Activated naive CD4-positive, alpha-beta T cell treated with anti-CD3 and anti-CD28 coated beads for 36 hours (primary cell): ENCODE results near the gene CHPF. TPM values are rescaled to one million over a fixed set of nuclear protein-coding genes. Genes with fewer than 3 reads are reported as not detected.

Source experiments
- CTCF ChIA-PET: fragments of 350-600 bp; sonication (Branson Sonifier 250); formaldehyde crosslinking; loops from one replicate; lab custom pipeline; 2021; ENCODE audit warnings: antibody characterized with exemption; lab: Charles Lee
- DNase-seq: peaks from one replicate; pipeline ENCODE4 v3.0.0-alpha.2; 2020
- H3K27ac Mint-ChIP-seq: one replicate; pipeline ENCODE4 v1.8.0; 2021; ENCODE audit warnings: mild to moderate bottlenecking, mixed read lengths
- H3K27me3 Mint-ChIP-seq: one replicate; pipeline ENCODE4 v1.8.0; 2021; ENCODE audit warnings: low read depth, mixed read lengths
- H3K36me3 Mint-ChIP-seq: one replicate; pipeline ENCODE4 v1.8.0; 2021; ENCODE audit warnings: low read depth, mixed read lengths
- H3K4me1 Mint-ChIP-seq: one replicate; pipeline ENCODE4 v1.8.0; 2021; ENCODE audit warnings: low read depth, mixed read lengths
- H3K4me3 Mint-ChIP-seq: one replicate; pipeline ENCODE4 v1.8.0; 2021; ENCODE audit warnings: mild to moderate bottlenecking, moderate library complexity, mixed read lengths
- H3K9me3 Mint-ChIP-seq: one replicate; pipeline ENCODE4 v1.8.0; 2021; ENCODE audit warnings: mixed read lengths
- intact Hi-C: fragments of 100-400 bp; cut with micrococcal nuclease; formaldehyde crosslinking; loops from one replicate; pipeline ENCODE4 v1.15.1; 2023
- total RNA-seq, 2 experiments: library from RNA; stranded (reverse); gene quantifications; one replicate each; pipeline ENCODE4 v1.2.3, GENCODE V29; 2021

The CHPF gene
- total RNA-seq, 2 experiments from 2014 or later = 8.5 to 9.0 TPM

DNA sequence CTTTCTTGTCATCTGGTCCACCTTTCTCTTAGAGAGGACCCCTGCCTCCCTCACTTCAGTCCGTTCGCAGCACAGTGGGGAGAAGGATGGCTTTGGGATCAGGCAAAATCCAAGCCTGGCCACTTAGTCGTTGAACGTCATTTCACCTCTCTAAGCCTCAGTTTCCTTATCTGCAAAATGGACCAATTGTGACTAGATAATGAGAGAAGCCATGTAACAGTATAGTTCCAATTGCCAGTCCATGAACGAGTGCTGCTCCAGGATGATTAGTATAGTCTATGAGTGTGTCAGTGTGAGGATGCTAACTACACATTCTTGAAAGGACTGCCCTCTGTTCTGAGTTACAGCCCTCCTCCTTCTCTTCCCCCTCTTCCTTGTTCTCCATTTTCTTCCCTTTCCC lies 29.6 kb upstream of the CHPF start:
- Mint-ChIP-seq H3K9me3 (no peaks in the 10 kb centered on the region), H3K27ac (no peak overlapping the region), H3K4me1 (no peaks in the 10 kb centered on the region), H3K27me3 (peaks cover 36% of the 10 kb centered on the region), H3K4me3 (no peak overlapping the region), H3K36me3 (no peaks in the 10 kb centered on the region)
- no peak for DNase-seq
- CTCF ChIA-PET = no interaction called here
- intact Hi-C loops = no loop called here

DNA sequence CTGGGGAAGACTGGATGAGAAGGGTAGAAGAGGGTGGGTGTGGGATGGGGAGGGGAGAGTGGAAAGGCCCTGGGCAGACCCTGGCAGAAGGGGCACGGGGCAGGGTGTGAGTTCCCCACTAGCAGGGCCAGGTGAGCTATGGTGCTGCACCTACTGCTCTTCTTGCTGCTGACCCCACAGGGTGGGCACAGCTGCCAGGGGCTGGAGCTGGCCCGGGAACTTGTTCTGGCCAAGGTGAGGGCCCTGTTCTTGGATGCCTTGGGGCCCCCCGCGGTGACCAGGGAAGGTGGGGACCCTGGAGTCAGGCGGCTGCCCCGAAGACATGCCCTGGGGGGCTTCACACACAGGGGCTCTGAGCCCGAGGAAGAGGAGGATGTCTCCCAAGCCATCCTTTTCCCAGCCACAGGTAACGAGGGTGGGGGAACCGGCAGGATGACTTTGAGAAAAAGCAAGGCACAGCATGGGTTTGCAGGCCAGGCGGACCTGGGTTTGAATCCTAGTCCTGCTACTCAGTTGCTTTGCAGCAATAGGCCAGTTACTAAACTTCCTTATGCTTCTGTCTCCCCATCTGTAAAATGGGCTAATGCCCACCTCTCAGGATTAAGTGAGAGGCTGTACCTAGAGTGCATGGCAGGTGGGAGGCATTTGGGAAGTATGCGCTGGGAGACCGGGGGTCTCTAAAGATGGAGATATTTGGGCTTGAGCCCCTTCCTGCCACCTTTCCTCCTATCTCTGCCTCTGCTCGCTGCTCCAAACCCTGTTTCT lies 28.8 kb upstream of the CHPF start, which contains the start of gene INHA:
Gene INHA (plus strand): TSS at position 74 of the 765 bp plus-strand sequence. CDS start 65 bp downstream, at position 139.
- H3K4me1 Mint-ChIP-seq = no peaks in the 10 kb centered on the region
- DNase-seq = no peak
- CTCF ChIA-PET = interaction anchor here (0.9 to 1.4 kb wide), 2 partner anchors 12 to 169 kb away, joined by 4 to 6 read pairs; no protein-coding TSS in a partner anchor
- no peaks in the 10 kb centered on the region for H3K36me3 Mint-ChIP-seq
- H3K27ac Mint-ChIP-seq = no peak within 1 kb of the TSS
- no peaks in the 10 kb centered on the region for H3K9me3 Mint-ChIP-seq
- peak within 1 kb of the TSS; percentile 36 for H3K4me3 Mint-ChIP-seq
- intact Hi-C loops = no loop called here
- peaks cover 36% of the 10 kb centered on the region for H3K27me3 Mint-ChIP-seq

DNA sequence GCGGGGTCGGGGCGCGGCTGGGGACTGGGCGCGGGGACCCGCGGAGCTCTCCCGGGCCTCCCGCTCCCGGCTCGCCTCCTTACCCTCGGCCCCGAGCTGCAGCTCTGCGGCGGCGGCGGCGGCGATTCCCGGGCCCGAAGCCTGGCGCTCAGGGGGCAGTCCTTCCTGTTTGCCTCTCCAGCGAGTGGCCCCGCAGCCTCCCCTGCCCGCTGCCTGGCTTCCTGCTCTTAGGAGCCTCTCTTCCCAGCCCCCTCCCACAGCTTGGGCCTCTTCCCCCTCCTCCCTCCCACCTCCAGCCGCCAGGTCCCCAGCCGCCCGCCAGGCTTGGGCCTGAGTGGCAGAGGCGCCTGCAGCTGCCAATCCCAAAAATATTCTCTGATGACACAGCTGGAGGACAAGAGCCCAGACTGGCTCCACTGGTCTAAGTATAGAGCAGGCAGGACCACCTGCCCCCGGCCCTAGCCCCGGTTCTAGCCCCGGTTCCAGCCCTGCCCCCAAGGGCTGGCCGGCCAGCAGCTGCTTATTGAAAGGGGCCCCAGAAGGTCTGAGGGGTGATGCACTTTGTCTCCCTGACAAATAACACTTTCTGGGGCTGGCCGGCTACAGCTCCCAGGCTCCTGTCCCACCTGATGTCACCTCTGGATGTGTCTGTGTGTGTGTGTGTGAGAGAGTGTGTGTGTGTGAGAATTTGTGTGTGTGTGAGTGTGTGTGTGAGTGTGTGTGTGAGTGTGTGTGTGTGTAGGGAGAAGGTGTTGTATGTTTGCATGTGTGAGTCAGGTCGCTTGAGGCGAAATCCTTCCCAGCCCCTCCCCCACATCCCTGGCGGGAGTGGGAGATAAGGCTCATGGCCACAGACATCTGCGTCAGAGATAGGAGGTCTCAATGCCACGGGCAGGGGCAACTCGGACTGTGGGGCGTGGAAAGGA lies 28.0 kb upstream of the CHPF start, which contains the start of gene OBSL1:
Gene OBSL1 (minus strand): TSS at position 229 of the 926 bp plus-strand sequence. CDS start 307 bp downstream, outside the sequence.
- DNase-seq = no peak
- no peaks in the 10 kb centered on the region for H3K36me3 Mint-ChIP-seq
- no peaks in the 10 kb centered on the region for H3K9me3 Mint-ChIP-seq
- peak within 1 kb of the TSS; percentile 52 for H3K4me3 Mint-ChIP-seq
- H3K27ac Mint-ChIP-seq = no peak within 1 kb of the TSS
- CTCF ChIA-PET = interaction anchor here (0.7 to 1.4 kb wide), 3 partner anchors 13 to 168 kb away, joined by 3 to 6 read pairs (median 6); no protein-coding TSS in a partner anchor
- intact Hi-C loops = no loop called here
- H3K27me3 Mint-ChIP-seq = peaks cover 41% of the 10 kb centered on the region
- H3K4me1 Mint-ChIP-seq = no peaks in the 10 kb centered on the region

DNA sequence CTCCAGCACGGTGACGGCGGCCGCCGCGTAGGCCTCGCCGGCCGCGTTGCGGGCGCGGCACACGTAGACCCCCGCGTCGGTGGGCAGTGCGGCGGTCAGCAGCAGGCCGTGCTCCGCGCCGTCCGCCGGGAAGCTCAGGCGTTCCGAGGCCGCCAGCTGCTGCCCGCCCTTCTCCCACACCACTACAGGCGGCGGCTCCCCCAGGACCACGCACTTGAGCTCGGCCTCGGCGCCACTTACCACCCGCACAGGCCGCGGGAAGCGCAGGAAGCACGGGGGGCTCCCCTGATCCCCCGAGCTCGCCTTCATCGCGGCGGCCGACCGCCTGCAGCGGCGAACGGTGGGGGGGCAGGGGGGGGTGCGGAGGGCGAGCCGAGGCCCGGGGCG lies 27.3 kb upstream of the CHPF start:
- H3K4me1 Mint-ChIP-seq = no peaks in the 10 kb centered on the region
- no peak overlapping the region for H3K27ac Mint-ChIP-seq
- intact Hi-C loops = no loop called here
- no peaks in the 10 kb centered on the region for H3K36me3 Mint-ChIP-seq
- H3K27me3 Mint-ChIP-seq = peaks cover 43% of the 10 kb centered on the region
- CTCF ChIA-PET = interaction anchor here (0.7 to 1.4 kb wide), 3 partner anchors 12 to 168 kb away, joined by 3 to 6 read pairs (median 6); no protein-coding TSS in a partner anchor
- no peak for DNase-seq
- H3K4me3 Mint-ChIP-seq = no peak overlapping the region
- H3K9me3 Mint-ChIP-seq = no peaks in the 10 kb centered on the region

DNA sequence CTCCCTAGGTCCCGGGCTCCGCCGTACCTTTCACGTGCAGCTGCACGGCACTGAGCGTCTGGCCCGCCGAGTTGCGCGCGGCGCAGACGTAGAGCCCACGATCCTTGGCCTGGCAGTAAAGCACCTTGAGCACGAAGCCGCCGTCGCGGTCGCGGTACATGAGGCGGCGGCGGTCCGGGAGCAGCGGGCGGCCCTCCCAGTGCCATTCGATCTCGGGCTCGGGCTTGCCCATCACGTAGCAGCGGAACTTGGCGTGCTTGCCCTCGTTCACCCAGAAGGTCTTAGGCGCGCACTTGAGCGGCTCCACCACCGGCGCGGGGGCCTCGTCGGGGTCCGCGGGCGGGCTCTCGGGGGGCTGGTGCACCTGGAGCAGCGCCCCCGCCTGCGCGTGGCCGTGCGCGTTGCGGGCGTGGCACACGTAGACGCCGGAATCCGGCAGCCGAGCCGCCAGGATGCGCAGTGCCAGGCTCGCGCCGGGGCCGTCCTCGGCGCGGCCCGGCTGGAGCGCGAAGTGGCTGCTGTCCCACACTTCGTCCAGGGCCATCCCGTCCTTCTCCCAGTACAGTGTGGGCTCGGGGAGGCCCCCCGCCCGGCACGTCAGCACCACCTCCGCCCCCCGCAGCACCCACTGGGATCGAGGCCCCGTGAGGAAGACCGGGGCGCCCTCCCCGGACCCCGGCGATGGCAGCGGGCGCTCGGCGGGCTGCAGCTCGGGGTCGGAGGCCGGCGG lies 26.8 kb upstream of the CHPF start:
- Mint-ChIP-seq H3K27ac (no peak overlapping the region), H3K4me1 (no peaks in the 10 kb centered on the region), H3K9me3 (no peaks in the 10 kb centered on the region), H3K36me3 (no peaks in the 10 kb centered on the region), H3K4me3 (peak overlapping the region; percentile 52), H3K27me3 (peaks cover 42% of the 10 kb centered on the region)
- intact Hi-C loops = no loop called here
- no peak for DNase-seq
- CTCF ChIA-PET = interaction anchor here (0.7 to 1.4 kb wide), 3 partner anchors 11 to 167 kb away, joined by 3 to 6 read pairs (median 6); no protein-coding TSS in a partner anchor

DNA sequence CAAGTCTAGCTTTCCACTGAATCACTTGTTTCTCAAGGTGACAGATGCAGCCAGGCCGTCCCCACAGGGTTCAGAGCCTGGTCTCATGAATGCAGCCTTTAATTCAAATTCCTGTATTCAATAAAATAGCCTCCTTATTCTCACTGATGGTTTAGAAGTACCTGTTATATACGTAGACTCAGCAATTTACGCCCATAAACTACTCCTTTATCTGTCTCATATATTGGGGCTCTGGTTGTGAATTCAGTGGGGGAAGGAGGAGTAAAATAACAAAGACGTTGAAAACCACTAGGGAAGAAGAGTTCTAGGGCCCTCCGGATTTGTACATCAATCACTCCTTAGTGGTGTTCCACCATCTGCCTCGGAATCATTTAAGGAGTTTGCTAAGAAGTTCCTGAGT lies 26.0 kb upstream of the CHPF start:
- CTCF ChIA-PET = interaction anchor here (0.7 kb wide), 2 partner anchors 10 to 29 kb away, joined by 3 to 4 read pairs; no protein-coding TSS in a partner anchor
- H3K4me1 Mint-ChIP-seq = no peaks in the 10 kb centered on the region
- no peaks in the 10 kb centered on the region for H3K9me3 Mint-ChIP-seq
- H3K4me3 Mint-ChIP-seq = no peak overlapping the region
- peaks cover 39% of the 10 kb centered on the region for H3K27me3 Mint-ChIP-seq
- no peak for DNase-seq
- no peak overlapping the region for H3K27ac Mint-ChIP-seq
- H3K36me3 Mint-ChIP-seq = no peaks in the 10 kb centered on the region
- intact Hi-C loops = no loop called here

DNA sequence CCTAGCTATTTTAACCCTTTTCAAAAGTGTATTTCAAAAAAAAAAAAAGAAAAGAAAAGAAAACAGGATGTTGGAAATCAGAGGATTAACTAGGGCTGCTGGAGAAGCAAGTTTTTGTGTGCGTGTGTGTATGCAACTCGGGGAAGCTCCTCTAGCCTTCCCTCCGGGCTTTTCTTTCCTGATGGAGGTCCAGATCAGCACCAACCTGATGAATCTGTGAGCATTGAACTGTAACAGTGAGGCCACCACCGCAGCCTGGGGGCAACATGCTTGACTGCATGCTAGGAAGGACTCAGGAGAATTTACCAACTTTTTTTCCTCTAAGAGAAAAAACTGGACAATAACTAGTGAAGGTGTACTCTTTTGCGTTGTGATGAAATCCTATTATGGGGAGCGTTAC lies 25.4 kb upstream of the CHPF start:
- H3K4me3 Mint-ChIP-seq = no peak overlapping the region
- CTCF ChIA-PET = interaction anchor here (0.6 to 0.7 kb wide), 2 partner anchors 28 to 39 kb away, joined by 3 to 4 read pairs; no protein-coding TSS in a partner anchor
- H3K27me3 Mint-ChIP-seq = peaks cover 42% of the 10 kb centered on the region
- H3K4me1 Mint-ChIP-seq = no peaks in the 10 kb centered on the region
- no peak overlapping the region for H3K27ac Mint-ChIP-seq
- no peaks in the 10 kb centered on the region for H3K9me3 Mint-ChIP-seq
- no peak for DNase-seq
- no peaks in the 10 kb centered on the region for H3K36me3 Mint-ChIP-seq
- intact Hi-C loops = no loop called here

DNA sequence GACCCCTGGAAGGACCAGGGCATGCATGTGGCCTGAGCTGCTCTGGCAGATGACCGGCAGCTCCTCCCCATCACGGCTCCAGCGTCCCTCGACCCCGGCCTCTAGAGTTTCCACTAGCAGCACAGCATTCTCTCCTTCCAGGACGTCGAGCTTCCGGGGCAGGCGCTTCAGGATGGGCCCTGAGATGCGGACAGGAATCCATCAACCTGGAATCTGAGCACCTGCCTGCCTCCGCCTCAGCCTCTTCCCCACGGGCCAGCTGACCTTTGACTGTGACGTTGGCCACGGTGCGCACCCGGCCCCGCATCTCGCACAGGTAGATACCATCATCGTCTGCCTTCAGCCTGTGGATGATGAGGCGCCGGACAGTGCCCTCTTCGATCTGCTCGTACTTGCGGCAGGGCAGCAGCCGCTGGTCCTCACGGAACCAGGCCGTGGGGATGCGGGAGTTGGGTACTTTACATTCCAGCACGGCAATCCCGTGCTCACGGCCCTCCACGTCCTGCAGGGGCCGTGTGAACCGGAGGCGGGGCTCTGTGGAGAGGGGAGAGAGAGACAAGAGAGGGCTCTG lies 24.3 kb upstream of the CHPF start:
- H3K9me3 Mint-ChIP-seq = no peaks in the 10 kb centered on the region
- CTCF ChIA-PET = interaction anchor here (1.5 kb wide), 1 partner anchor 38 kb away, joined by 4 read pairs; no protein-coding TSS in a partner anchor
- H3K27me3 Mint-ChIP-seq = peaks cover 37% of the 10 kb centered on the region
- no peak overlapping the region for H3K4me3 Mint-ChIP-seq
- H3K4me1 Mint-ChIP-seq = no peaks in the 10 kb centered on the region
- intact Hi-C loops = no loop called here
- no peak overlapping the region for H3K27ac Mint-ChIP-seq
- DNase-seq = no peak
- no peaks in the 10 kb centered on the region for H3K36me3 Mint-ChIP-seq

DNA sequence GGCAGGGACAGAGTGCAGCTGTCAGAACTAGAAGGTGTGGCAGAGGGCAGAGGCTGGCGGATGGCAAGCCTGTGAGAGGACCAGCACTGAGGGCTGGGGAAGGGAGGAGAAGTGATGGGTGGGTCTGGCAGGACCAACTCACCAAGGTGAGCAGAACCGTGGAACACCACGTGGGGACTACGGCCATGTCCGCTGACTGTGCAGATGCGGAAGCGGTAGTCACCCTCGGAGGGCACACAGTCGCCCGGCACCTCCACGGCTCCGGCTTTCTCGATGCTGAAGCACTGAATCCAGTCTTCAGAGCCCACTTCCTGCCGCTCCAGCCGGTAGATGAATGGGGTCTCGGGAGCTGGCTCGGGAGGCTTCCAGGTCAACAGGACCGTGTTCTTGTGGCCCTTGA lies 23.5 kb upstream of the CHPF start:
- intact Hi-C loops = no loop called here
- Mint-ChIP-seq H3K27me3 (peaks cover 38% of the 10 kb centered on the region), H3K9me3 (no peaks in the 10 kb centered on the region), H3K4me1 (no peaks in the 10 kb centered on the region), H3K36me3 (no peaks in the 10 kb centered on the region), H3K27ac (no peak overlapping the region), H3K4me3 (no peak overlapping the region)
- CTCF ChIA-PET = interaction anchor here (1.0 to 1.5 kb wide), 2 partner anchors 37 to 164 kb away, joined by 3 to 4 read pairs; no protein-coding TSS in a partner anchor
- no peak for DNase-seq

DNA sequence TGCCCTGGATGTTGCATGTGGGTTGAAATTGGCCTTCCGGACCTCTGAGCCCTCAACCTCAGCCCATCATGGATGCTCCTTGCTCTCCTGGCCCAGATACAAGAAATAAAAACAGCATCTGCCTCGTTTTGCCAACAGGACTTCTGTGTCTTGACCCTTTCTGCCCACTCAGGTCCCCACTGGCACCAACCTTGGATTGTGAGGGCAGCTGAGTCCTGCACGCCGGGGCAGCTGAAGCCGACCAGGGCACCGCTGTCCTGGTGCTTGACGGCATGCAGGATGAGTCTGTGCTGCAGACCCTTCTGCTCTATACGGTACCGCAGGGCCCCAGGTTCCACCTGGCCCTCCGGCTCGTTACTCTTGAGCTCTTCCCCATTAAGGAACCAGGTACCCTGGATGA lies 23.0 kb upstream of the CHPF start:
- CTCF ChIA-PET = interaction anchor here (1.0 to 1.5 kb wide), 2 partner anchors 37 to 163 kb away, joined by 3 to 4 read pairs; no protein-coding TSS in a partner anchor
- no peak overlapping the region for H3K4me3 Mint-ChIP-seq
- H3K27me3 Mint-ChIP-seq = peaks cover 33% of the 10 kb centered on the region
- intact Hi-C loops = no loop called here
- no peaks in the 10 kb centered on the region for H3K36me3 Mint-ChIP-seq
- DNase-seq = no peak
- H3K4me1 Mint-ChIP-seq = no peaks in the 10 kb centered on the region
- H3K9me3 Mint-ChIP-seq = no peaks in the 10 kb centered on the region
- H3K27ac Mint-ChIP-seq = no peak overlapping the region
